Activated CD4-positive, alpha-beta T cell treated with anti-CD3 and anti-CD28 coated beads, Interleukin-2, amount 50 U/mL, for 48 hours (primary cell): ENCODE results near the gene C14orf93.
"Not testable (repeated sequence)": the region's sequence is repeated elsewhere in the genome, so short reads cannot be mapped to it uniquely, and the experiment has no call there.

ENCODE experiments used
- DNase-seq, 2 experiments: peaks; one replicate each; pipeline ENCODE4 v3.0.0-alpha.2; 2020

The C14orf93 gene

GRCh38 chr14:23020143-23021128, 10.5 kb upstream of the C14orf93 start:
- no peak for DNase-seq

- no peak for DNase-seq
Observed at GRCh38 chr14:23018107-23018506, 8.2 kb upstream of the C14orf93 start.

DNA sequence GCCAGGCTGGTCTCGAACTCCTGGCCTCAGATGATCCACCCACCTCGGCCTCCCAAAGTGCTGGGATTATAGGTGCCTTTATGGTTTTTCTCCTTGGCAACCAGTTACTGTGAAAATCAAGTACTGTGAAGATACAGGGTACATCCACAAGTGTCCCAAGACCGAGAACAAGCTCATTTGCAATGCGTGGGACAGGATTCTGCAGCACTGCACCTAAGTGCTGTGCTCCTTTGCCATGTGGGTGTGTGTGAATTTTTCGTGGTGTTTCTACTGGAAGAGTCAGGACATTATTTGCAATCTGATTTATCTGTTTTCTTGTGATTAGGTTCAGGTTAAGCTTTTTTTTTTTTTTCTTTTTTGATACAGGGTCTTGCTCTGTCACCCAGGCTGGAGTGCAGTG, 7.1 kb upstream of the C14orf93 start:
- DNase-seq: no peak

GRCh38 chr14:23015618-23016017, 5.7 kb upstream of the C14orf93 start:
- no peak for DNase-seq

- DNase-seq: not testable (repeated sequence)
Observed at GRCh38 chr14:23013749-23014054, 3.8 kb upstream of the C14orf93 start.

GRCh38 chr14:23013054-23013748, 3.3 kb upstream of the C14orf93 start:
- DNase-seq: no peak

DNA sequence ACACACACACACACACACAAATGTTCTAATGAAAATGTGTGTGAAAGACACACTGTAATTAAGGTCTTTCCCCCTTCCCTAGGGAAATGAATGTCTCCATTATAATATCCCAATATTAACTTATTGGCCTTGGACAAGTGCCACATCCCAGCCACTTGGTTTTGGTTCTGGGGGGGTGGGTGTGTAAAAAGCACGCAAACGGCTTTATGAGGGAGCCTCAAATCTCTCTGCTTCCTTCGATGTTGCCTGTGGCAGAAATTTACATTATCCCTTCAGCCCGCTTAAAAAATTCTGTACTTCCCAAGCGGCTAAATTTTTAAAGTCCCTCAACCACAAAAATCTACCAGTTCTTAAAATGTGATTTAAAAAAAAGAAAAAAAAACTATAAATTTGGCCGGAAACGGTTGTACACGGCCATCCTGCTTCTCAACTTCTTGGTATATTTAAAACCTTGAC, 432 bp downstream of the C14orf93 start:
- DNase-seq: no peak

GRCh38 chr14:23008831-23009230, 1.1 kb downstream of the C14orf93 start:
- no peak for DNase-seq

DNA sequence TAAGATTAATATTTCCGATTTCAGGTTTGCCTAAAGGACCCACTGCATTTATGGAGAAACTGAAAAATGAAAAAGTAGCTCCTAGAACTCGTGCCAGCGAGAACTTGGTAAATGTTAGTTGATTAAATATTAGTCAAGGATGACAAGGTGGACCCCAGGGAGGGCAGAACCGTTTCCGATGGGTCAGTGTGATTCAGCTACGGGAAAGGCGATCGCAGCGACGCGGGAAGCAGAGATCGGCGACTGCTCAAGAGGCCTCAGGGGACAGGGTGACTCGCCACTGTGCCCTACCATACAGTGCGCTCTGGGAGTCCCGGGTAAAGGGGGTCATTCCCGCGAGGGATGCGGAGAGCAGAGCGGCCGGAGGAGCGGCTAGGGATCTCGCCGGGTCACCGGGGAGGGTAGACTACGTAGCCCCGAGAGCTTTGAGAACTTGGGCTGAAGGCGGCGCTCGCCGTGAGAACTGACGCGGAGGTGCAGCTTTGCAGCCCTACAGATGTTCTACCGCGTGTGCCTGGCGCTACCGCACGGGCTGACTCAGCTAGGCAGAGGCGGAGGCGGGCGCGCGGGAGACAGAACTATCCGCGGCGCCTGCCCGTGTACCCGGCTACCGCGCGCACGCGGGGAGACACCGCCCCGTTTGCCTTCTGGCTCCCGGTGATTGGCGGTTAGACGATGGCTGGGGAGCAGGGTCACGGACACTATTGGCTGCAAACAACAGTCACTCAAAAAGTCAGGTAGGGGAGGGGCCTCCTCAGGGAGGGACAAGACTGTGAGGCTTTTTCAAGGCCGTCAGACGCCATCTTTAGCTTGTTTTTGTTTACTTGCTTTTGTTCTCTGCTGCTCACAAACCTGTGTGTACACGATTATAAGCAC, 3.2 kb downstream of the C14orf93 start:
- peak; percentile 96 to 97 for DNase-seq

DNA sequence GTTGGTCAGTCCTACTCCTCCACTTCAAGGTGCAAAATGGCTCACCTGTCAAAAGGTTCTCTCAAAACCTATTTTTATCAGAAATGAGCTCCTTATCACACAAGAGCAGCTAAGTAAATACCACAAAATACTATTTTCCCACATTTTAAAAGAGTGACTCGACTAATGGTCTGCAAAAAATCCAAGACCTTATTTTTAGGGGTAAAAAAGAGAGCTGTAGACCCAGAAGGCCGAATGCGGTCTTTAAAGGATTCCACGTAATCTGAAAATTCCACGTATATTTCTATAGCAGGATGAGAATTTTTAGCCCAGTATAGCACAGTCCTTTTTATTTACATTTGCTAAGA, 3.8 kb downstream of the C14orf93 start:
- no peak for DNase-seq

GRCh38 chr14:23005451-23006187, 4.3 kb downstream of the C14orf93 start:
- DNase-seq: no peak

GRCh38 chr14:23004274-23004673, 5.7 kb downstream of the C14orf93 start:
- DNase-seq: not testable (repeated sequence)

- DNase-seq: no peak
Observed at GRCh38 chr14:23002592-23002991, 7.4 kb downstream of the C14orf93 start.

DNA sequence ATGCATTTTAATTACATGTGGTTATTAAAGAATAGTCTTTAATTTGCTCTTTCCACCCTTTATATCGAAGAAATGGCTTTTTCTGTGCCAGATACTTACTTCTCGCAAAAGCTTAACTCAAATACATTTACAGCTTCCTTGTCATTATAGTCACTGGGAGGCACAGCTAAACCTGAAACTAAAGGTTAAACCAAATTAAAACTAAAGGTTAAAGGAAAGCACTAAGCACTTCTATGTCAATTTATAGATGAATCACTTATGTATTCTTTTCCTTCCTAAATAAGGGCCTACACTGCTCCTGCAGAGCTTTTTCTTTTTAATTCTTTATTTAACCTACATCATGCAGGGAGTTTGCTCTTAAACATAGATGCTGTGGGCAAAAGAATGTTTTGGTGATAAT, 9.1 kb downstream of the C14orf93 start:
- DNase-seq: no peak

DNA sequence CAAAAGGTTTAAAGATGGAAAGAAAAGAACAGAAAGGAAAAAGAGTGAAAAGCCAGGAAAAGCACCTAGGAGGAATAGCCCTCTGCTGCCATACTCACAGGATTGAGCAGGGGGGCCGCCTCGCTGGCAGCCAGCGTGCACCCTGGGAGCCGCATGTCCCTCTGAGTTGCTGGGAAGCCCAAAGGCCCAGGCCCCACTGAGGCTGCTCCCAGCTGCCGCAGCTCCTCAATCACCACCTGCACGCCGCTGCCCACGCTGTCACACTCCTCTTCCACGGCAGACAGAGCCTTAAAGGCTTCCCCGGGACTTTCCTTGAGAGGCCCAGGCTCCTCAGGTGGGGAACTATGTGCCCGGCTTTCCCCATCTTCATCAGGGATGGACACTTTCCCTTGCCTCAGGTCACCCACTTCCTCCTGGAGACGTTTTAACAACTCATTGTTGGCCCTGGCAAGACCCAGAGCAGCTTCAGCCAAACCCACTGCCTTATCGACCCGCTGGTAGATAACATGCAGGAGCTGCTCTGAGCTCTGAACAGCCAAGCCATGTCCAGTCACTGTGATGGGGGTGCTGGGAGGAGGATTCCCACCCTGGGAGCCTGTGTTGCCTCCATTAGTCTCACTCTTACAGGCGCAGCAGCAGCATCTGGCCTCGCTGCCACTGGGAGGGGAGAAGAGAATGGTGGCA, 11.5 kb downstream of the C14orf93 start:
- DNase-seq: no peak

- DNase-seq: no peak
Observed at GRCh38 chr14:22997676-22998323, 12.1 kb downstream of the C14orf93 start.

DNA sequence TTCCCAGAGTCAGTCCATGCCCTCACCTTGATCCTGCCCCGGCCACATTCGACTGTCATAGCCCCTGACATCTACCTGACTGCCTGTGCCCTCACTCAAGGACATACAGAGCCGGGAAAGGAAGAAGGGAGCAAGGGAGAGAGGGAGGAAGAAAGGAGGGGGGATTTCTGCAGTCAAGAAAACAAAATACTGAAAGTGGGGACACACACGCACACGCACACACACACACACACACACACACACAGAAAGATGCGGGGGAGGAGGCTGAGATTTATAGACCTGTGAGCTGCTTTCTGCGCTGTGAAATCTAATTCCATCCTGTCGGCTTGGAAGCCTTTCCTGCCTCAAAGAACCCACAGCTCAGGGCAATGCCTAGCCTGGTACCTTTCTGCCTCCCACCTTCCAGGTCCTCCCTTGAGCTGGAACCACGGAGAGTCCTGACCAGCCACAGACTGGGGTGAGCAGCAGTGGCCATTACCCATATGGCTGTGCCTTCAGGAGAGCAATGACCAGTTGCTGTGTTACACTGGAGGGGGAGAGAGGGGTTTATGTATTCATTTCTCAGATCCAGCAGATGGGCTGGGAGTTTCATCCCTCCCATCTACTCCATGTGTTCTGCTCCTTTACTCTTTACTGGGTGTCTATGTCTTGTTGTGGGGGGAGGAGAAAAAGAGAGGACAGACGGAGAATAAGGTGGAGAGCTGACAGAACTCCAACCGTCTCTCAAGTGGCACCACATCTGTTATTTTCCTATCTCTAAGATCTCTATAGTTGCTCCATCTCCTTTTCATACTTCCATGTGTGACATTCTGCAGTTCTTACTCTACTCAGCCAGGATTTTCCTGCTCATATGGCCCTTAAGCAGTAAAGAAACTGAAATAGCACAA, 12.9 kb downstream of the C14orf93 start:
- DNase-seq: no peak

DNA sequence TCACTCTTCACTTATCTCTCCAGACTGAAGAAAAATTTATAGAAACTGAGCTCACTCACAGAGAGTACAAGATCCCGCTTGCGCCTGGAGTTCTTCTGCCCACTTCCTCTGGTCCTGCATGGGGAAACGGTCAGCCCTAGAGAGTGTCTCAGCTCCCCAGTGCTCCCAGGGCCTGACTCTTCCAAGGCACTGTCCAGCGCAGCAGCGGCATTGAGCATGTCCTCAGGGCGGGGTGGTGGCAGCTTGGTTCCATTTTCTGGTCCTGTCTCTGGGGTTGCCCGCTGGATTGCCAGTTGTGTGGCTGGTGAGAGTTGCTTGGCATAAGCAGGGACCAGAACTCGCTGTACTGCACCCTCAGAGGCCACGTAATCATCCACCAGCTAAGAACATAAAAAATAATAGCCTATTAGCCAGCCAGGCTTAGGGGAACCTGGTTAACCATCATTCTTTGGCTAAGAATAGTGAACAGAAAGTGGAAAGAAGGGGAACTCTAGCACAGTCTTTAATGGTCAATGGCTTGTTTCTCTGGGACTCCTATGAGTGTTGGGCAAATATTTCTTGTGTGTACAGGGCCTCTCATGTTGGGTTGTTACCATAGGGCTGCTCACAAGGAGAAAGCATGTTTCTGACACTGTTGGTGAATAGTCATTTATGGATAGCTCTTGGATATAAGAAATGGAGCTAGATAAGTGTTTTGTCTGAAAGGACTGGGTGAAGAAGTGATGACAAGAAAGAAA, 13.9 kb downstream of the C14orf93 start:
- DNase-seq: no peak

GRCh38 chr14:22994762-22995275, 15.1 kb downstream of the C14orf93 start:
- DNase-seq: peak in 1 of 2 experiments; percentile 24
